ENCODE measurements around the gene AP2A1. TPM values are rescaled to one million over a fixed set of nuclear protein-coding genes. Genes with fewer than 3 reads are reported as not detected.

The AP2A1 gene
- total and polyA plus RNA-seq, 2 of the 13 experiments (the other 11 are each of a cell fraction or from before 2014, with no cell fraction given), result 22.7 to 39.7 TPM

DNA sequence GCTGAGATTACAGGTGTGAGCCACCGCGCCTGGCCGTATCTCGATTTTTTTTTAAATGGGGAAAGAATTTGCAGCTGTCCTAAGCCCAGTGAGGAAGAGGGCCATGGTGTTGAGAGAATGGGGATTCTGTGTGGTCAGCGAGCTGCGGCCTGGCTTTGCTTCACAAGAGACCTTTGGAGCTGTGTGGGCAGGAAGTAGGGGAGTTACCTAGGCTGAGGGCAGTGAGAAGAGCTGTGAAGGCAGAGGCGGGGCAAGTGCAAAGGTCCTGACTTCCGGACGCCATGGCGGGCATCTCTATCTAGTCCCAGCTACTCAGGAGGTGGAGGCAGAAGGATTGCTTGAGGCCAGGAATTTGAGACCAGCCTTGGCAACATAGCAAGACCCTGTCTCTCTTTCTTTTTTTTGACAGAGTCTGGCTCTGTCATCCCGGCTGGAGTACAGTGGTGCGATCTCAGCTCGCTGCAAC, 4.9 kb downstream of the AP2A1 start (continued):
- TF ChIP-seq SPEN (CRISPR knock-in tag; IDR thresholded peaks at IDR 0.05; ENCODE audit: low read depth) (peak; percentile 78), ZBTB26 (CRISPR knock-in tag; IDR thresholded peaks at IDR 0.05; ENCODE audit: borderline replicate concordance) (no peak), THYN1 (CRISPR knock-in tag; IDR thresholded peaks at IDR 0.05; ENCODE audit: borderline replicate concordance, low read depth) (no peak), CEBPB (IDR thresholded peaks at IDR 0.05; ENCODE audit: borderline replicate concordance, low read depth, low read length) (no peak), CENPT (CRISPR knock-in tag; IDR thresholded peaks at IDR 0.05; ENCODE audit: low read depth) (no peak), GATAD2A (CRISPR knock-in tag; IDR thresholded peaks at IDR 0.05) (peak; percentile 47), ZNF136 (CRISPR knock-in tag; IDR thresholded peaks at IDR 0.05; ENCODE audit: low read depth) (peak; percentile 91; the same call in 1 of the 2 replicates), ZSCAN25 (CRISPR knock-in tag; IDR thresholded peaks at IDR 0.05) (peak; percentile 93), ZMYM2 (CRISPR knock-in tag; IDR thresholded peaks at IDR 0.05) (peak; percentile 42; the same call in 1 of the 2 replicates), MED1 (CRISPR knock-in tag; IDR thresholded peaks at IDR 0.05) (peak; percentile 79; the same call in 1 of the 2 replicates)
- TF ChIP-seq, protein P1, sequence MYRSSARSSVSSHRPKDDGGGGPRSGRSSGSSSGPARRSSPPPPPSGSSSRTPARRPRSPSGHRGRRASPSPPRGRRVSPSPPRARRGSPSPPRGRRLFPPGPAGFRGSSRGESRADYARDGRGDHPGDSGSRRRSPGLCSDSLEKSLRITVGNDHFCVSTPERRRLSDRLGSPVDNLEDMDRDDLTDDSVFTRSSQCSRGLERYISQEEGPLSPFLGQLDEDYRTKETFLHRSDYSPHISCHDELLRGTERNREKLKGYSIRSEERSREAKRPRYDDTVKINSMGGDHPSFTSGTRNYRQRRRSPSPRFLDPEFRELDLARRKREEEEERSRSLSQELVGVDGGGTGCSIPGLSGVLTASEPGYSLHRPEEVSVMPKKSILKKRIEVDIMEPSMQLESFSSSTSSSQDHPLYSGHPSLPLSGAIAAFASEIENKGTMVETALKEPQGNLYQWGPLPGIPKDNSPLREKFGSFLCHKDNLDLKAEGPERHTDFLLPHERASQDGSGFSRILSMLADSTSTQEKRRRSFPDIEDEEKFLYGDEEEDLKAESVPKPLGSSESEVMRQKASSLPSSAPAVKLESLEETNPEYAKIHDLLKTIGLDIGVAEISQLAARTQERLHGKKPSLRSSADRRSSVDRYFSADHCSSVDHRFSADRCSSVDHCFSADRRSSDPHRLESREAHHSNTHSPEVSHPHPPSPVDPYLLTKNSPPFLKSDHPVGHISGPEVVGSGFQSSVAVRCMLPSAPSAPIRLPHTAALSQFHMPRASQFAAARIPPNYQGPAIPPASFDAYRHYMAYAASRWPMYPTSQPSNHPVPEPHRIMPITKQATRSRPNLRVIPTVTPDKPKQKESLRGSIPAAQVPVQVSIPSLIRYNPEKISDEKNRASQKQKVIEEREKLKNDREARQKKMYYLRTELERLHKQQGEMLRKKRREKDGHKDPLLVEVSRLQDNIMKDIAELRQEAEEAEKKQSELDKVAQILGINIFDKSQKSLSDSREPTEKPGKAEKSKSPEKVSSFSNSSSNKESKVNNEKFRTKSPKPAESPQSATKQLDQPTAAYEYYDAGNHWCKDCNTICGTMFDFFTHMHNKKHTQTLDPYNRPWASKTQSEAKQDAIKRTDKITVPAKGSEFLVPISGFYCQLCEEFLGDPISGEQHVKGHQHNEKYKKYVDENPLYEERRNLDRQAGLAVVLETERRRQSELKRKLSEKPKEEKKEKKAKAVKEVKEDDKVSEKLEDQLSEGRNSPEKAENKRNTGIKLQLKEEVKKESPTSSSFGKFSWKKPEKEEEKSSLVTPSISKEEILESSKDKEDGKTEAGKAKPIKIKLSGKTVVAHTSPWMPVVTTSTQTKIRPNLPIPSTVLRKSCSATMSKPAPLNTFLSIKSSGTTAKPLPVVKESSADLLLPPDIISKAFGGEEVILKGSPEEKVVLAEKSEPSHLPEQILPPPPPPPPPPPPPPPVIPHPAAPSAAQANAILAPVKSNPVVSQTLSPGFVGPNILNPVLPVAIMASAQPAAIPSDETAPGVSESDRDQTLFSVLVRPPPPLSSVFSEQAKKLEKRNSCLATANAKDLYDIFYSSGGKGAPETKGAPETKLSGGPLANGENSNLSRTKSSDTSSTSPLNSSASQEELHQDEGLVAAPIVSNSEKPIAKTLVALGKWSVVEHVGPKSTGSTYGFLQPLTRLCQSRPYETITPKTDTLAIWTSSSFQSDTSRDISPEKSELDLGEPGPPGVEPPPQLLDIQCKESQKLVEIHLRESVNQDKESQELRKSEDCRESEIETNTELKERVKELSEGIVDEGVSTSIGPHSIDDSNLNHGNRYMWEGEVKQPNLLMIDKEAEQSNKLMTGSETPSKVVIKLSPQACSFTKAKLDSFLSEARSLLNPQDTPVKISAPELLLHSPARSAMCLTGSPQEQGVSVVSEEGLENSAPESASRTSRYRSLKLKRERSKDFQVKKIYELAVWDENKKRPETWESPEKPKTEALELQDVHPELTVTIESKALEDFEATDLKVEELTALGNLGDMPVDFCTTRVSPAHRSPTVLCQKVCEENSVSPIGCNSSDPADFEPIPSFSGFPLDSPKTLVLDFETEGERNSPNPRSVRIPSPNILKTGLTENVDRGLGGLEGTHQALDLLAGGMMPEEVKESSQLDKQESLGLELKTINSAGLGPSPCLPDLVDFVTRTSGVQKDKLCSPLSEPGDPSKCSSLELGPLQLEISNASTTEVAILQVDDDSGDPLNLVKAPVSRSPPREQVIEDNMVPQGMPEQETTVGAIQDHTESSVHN (CRISPR knock-in tag; IDR thresholded peaks at IDR 0.05), result 0 out of 2 replicates have a peak, but pooled peaks have one; percentile 60
- TF ChIP-seq, protein P2, sequence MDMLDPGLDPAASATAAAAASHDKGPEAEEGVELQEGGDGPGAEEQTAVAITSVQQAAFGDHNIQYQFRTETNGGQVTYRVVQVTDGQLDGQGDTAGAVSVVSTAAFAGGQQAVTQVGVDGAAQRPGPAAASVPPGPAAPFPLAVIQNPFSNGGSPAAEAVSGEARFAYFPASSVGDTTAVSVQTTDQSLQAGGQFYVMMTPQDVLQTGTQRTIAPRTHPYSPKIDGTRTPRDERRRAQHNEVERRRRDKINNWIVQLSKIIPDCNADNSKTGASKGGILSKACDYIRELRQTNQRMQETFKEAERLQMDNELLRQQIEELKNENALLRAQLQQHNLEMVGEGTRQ (IDR thresholded peaks at IDR 0.05; ENCODE audit: low read depth, low read length), result no peak
- TF ChIP-seq, protein P2 (CRISPR knock-in tag; IDR thresholded peaks at IDR 0.05; ENCODE audit: borderline replicate concordance), result no peak
- TF ChIP-seq, protein P3, sequence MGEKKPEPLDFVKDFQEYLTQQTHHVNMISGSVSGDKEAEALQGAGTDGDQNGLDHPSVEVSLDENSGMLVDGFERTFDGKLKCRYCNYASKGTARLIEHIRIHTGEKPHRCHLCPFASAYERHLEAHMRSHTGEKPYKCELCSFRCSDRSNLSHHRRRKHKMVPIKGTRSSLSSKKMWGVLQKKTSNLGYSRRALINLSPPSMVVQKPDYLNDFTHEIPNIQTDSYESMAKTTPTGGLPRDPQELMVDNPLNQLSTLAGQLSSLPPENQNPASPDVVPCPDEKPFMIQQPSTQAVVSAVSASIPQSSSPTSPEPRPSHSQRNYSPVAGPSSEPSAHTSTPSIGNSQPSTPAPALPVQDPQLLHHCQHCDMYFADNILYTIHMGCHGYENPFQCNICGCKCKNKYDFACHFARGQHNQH (CRISPR knock-in tag; IDR thresholded peaks at IDR 0.05), result peak; percentile 42; the same call in 1 of the 2 replicates
